ENCODE data around the gene DIAPH1.

Gene DIAPH1

DNA sequence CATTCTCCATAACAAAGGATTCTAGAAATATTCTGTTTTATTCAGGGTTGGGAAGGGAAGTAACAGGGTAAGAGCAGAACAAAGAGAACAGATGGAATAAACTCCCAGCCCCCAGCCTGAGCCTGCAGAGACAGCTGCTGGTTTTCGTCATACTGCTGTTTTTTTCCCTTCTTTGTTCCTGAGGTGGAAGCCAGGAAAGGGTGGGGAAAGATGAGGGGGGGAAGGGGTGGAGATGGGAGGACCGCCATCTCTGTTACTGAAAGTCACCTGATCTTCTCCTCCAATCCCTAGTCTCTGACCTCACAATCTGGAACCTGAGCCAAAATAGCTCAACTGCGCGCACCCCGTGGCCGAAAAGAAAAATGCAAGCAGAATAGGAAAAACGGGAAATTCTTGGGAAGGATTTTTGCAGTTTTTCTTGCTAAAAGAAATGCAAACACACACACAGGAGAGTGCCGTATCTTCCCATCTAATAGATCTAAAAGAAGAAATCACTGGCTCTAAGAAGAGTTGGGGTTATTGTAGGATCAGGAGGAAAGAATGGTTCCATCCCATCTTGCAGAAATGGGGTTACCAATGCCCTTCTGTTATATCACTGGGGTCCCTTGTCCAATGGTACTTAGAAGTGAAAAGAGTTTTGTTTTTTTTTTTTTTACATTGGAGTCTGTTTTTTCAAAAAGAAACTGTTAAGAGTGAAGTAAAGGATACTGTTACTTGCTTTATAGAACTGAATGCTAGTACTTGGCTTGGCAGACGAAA, 57.9 kb downstream of the DIAPH1 start:
- DNase-seq (ENCODE audit: low spot score), result peak; percentile 64

DNA sequence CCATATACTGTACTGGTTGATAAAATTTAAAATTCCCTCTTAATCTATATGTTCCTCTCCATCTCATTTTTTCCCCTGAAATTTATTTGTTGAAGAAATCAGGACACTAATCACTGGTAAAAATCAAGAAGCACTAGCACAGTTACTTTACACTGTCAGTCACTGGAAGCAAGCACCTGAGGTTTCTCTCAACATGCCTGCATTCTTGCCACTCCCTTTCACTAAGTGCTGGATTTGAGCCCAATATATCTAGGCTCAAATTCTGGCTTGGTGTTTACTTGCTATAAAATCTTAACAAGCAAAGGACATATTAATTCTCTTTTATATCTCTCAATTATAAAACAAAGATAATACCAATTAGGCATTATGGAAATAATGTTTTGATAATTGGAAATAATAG, 58.6 kb downstream of the DIAPH1 start:
- DNase-seq (ENCODE audit: low spot score), result no peak

DNA sequence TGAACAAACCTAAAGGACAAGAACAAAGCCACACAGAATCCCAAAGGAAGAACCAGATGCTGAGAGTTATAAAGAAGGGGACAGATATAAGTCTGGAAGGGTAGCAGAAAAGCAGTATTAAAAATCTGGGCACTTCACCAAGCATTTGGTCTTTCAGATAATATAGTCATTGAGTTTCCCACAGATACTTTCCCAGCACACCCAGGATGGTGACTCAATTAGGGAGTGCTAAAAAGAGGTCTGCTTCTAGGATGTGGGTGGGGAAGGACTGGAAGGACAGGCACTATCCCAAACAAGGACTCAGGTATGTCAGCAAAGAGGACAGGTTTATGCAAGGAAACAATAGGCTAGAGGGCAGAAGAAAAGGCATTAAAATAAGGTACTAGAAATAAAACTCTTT, 59.3 kb downstream of the DIAPH1 start:
- no peak for DNase-seq (ENCODE audit: low spot score)

DNA sequence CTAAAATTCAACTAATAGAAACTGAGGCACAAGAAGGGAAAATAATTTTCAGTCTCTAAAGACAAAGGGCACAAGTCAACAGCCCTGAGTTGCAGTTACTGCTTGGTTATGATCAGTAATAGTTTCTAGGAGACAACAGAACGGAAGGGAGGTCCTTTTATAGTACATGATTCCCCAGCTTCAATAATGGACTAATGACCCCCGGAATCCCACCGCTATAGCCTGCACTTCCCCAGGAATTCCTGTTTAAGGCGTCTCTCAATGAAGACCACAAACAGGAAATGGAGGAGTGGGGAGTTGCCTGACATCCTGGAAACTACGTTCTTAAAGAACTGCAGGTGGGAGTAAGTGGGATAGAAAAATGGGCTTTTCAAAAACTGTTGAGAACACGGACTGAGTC, 60.6 kb downstream of the DIAPH1 start:
- DNase-seq (ENCODE audit: low spot score), result no peak

DNA sequence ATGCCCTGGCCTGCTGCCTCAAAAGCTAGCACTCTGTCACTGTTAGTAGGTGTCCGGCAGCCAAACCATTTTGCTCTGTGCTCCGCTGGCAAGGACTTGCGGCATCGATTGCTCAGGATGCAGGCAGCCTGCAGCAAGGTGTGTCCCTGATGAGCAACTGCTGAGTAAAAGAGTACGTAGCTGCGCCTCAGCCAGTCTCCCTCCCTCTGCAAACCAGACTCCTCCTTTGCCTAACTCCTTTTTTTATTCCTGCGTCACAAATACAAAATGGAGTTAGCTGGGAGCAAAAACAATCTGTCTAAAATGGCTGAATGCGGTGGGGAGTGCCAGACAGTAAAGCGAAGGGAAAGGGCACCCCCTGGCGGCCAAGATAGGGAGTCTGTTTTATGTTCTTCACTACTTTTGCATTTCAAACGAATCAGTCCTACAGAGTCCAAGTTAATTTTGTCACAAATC, 61.1 kb downstream of the DIAPH1 start:
- peak; percentile 88 for DNase-seq (ENCODE audit: low spot score)

DNA sequence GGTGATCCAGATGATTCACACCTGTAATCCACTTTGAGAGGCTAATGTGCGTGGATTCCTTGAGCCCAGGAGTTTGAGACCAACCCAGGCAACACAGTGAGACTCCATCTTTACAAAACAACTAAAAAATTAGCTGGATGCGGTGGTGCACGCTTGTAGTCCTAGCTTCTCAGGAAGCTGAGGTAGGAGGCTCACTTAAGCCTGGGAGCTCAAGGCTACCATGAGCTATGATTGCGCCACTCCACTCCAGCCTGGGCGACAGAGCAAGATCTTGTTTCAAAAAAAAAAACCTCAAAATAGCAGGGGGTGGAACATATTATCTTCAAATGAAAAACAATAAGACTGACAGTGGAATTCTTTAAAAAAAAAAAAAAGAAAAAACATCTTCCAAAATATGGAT, 70.9 kb downstream of the DIAPH1 start:
- no peak for DNase-seq (ENCODE audit: low spot score)

DNA sequence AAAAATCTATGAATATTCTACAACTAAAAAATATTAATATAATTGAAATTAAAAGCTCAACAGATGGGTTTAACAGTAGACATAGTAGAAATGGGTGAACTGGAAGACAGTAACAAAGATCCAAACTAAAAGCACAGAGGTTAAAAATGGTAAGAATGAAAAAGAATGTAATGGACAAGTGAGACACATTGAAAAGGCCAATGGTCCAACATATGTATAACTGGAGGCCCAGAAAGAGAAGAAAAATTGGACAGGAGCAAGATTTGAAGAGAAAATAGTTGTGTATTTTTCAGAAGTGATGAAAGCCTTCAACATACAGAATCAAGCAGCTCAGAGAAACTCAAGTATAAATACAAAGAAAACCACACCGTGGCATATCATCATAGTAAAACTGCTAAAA, 71.3 kb downstream of the DIAPH1 start:
- DNase-seq (ENCODE audit: low spot score), result no peak

DNA sequence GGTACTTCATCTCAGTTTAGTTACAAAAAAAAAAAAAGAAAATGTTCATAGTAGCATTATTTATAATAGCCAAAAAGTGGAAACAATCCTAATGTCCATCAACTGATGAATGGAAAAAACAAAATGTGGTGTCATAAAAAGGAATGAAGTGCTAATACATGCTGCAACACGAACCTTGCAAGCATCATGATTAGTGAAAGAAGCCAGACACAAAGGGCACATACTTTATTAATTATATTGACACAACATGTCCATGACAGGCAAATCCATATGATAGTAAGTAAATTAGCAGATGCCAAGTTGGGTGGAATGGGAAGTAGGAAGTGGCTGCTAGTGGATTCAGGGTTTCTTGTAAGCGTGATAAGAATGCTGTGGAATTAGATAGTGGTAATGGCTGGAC, 75.7 kb downstream of the DIAPH1 start:
- no peak for DNase-seq (ENCODE audit: low spot score)

DNA sequence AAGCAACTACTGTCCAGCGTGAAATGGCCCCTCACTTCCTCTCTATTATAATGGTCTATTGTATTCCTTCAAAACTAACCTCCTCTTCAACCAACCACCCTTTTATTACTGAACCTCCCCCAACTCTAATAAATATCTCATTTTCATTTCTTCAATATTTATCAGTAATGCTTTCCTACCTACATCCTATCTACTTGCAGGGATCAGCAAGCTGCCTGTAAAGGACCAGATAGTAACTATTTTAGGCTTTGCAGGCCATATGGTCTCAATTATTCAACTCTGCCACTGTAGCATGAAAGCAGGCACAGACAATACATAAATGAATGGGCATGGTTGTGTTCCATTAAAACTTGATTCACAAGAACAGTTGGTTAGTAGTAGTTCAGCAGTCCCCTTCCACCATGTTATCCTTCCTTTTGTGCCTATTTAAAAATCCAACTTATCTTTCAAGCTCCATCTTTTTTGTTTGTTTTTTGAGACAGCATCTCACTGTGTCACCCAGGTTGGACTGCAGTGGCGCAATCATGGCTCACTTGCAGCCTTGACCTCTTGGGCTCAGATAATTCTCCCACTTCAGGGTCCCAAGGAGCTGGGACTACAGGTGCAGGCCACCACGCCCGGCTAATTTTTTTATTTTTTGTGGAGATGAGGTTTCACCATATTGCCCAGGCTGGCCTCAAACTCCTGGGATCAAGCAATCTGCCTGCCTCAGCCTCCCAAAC, 84.1 kb downstream of the DIAPH1 start:
- no peak for DNase-seq (ENCODE audit: low spot score)

DNA sequence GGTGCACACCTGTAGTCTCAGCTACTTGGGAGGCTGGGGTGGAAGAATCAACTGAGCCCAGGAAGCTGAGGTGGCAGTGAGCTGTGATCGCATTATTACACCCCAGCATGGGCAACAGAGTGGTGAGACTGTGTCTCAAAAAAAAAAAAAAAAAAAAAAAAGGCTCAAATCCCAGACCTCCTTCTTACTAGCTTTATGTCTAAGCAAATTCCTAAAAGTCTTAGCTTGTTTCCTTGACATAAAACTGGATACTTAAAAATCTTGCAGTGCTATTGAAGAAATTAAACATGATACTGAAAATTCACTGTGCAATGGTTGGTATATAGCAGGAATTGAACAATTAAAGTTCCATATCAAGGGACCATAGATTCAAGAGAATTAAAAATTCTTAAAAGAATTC, 84.9 kb downstream of the DIAPH1 start:
- DNase-seq (ENCODE audit: low spot score), result no peak

DNA sequence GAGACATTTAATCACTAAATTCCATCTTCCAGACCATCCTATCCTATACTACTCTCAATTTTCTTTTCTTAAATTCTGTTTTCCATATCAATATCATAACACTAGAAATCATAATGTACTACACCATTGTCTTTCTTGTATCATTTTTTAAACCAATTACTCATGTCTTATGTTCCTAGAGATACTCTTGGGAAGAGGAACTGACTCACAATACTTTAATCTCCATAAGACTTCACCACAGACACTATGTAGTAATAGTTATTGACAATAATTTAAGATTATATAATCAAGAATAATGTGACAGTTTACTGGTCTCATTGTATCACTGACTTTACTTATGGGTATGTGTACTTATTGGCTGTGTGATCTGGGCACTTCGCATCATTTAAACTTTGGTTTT, 86.1 kb downstream of the DIAPH1 start:
- DNase-seq (ENCODE audit: low spot score), result no peak

DNA sequence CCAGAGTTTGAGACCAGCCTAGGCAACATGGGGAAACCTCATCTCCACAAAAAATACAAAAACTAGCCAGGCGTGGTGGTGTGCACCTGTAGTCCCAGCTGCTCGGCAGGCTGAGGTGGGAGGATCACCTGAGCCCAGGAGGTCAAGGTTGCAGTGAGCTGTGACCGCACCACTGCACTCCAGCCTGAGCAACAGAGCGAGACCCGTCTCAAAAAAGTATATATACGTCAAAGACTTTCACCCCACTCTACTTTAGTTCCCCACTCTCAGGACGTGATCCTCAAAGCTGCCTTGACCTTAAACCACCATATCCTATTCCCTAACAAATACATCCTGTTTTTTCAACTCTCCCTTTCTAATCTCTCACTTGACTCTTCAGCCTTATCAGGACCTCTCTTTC, 88.9 kb downstream of the DIAPH1 start:
- DNase-seq (ENCODE audit: low spot score), result peak; percentile 35

DNA sequence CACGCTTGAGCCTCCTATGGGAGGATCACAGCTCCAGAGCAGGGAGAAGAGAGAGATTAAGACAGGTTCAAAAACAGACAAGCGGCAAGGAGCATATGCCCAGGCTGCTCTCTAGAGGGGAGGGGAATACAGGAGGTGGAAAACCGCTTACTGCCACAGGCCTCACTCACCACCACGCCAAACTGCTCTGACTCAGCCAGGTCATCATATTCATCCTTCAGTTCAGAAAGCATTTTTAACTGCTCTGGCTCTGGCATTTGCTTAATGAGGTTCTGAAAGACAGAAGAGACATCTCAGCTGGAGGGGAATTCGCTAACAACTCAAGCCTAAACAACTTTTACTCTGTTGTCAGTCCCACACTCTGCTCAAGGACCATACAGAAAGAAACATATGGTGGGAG, 89.8 kb downstream of the DIAPH1 start:
- peak; percentile 22 for DNase-seq (ENCODE audit: low spot score)

DNA sequence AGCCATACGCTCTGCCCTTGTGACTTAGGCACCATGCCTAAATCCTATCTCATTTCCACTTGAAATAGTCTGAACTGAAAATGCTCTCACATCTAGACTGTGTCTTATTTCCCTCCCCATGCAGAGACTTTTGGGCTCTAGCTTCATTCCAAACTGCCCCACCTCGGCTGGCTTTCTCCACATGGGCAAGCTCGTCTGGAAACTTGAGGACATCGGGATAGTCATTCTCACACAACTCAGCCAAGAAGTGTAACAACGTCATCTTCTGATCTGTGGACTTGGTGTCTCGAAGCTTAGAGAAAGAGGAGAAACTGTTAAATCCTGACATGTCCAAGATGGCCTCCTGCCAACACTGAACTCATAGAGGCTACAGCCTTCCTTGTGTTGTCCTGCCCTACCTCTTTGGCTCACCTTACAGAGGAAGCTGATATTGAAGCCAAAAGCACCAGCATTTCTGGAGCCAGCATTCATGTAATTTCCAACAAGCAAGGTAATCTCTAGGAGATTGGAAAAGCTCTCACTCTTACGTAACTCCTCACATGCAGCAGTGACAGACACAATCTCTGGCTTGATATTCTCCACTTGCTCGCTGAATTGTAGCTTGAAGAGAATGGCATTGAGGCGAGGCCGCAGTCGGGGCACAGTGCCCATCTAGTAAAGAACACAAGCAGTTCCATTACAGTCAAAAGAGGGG, 90.4 kb downstream of the DIAPH1 start:
- no peak for DNase-seq (ENCODE audit: low spot score)

DNA sequence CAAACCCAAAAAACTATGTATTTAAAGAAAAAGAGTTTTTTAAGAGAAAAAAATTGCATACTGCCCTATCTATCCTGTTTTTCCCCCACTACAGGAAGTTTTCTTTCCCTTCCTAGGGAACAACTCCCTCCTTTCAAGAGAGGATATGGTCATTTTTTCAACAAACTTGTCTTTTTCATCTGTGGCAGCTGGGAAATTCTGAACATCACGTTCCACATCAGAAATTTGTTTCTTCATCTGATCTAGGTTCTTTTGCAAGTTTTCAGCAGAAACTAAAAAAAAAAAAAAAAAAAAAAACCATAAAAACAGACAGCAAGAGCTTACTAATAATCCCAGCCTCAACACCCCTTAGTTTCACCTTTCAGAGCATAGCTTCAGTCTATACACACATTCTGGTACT, 91.4 kb downstream of the DIAPH1 start:
- no peak for DNase-seq (ENCODE audit: low spot score)

DNA sequence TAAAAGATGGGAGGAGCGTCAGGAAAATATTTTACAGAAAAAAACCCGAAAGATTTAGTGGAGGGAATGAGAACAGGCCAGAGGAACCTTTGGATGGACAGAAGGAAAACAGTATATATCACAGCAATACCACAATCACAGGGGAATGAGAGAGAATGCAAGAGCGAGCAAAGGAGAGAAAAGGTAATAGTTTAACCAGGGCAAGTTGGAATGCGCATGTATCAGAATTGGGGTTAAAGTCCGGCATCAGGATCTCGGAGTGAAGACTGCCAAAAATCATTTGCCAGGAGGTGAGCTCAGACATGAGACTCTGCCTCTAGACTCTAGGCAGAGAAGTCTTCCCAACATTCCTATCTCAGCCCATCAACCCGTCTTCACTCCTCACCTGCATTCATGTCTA, 93.1 kb downstream of the DIAPH1 start:
- DNase-seq (ENCODE audit: low spot score), result no peak

DNA sequence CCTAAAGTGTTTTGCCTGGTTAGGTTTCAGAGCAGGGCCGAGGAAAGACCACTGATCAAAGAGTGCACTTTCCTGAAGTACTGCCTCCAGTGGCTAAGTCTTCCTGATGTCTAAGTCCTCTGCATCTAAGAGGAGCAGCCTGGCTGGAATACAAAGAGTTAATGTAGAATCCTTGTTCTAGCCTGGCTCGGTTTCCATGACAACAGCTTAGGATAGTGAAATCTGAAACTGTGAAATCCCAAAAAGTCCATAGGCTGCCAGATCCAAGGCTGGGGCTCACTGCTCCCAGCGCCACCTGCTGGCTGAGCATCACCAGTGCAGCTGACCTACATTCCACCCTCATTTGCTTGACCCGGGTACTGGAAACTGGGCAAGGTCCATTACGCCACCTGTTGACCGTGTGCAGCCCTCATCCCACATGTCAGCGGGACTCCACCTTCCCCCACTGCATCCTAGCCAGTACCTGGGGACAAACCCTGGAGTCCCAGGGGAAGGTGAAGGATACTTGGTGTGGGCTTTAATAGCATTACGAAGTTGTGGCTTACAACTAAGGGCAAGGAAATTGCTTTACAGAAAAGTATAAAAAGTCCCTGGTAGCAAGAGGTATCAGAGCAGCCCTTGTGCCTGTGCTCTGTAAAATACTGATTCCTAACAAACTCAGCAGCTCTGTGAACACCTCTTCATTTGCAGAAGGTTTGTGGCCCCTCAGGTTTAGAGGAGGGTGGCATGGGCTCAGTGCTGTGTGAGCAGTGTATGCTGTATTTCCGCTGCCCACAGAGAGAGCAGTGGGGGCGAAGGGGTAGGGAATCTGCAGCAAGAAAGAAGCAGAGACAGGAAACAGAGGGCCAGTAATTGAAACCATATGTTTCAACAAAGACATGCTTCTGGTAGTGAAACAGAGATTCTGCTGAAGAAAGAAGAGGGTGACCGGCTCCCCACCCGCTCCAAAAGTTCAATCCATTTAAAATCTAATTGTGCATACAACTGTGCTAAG, 93.9 kb downstream of the DIAPH1 start:
- peak; percentile 77 for DNase-seq (ENCODE audit: low spot score)

DNA sequence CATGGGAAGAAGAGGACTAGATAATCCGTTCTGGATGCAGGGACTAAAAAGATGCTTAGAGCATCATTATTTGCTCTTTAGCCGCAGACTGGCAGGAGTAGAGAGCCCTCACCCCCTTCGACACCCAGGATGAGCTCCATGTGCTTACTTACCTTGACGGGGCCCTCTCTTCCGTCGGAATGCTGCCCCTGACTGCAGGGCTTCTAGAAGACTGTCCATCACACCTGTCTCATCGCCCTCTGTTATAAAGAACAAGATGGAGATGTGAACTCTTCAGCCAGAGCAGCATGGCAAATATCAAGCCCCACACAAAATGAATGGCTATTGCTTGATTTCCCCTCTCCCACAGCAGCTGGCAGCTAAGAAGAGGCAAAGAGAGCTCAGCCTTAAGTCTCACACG, 94.8 kb downstream of the DIAPH1 start:
- DNase-seq (ENCODE audit: low spot score), result no peak

DNA sequence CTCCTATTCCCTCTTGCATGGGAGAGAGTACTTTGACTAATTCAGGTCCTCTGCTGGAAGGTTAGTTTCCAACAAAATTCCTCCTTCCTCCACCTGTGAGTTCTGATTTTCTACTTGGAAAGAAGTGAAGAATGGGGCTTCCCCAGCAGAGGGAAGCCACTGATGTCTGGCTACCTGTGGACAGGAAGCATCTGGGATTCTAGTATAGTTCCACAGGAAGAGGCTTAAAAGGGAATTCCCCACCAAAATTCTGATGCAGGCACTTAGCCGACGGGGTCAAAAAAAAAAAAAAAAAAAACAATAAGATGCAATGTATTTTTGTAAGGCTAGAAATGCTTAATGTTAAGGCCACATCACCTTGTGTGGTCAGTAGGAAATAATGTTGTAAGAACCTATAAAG, 96.5 kb downstream of the DIAPH1 start:
- no peak for DNase-seq (ENCODE audit: low spot score)

DNA sequence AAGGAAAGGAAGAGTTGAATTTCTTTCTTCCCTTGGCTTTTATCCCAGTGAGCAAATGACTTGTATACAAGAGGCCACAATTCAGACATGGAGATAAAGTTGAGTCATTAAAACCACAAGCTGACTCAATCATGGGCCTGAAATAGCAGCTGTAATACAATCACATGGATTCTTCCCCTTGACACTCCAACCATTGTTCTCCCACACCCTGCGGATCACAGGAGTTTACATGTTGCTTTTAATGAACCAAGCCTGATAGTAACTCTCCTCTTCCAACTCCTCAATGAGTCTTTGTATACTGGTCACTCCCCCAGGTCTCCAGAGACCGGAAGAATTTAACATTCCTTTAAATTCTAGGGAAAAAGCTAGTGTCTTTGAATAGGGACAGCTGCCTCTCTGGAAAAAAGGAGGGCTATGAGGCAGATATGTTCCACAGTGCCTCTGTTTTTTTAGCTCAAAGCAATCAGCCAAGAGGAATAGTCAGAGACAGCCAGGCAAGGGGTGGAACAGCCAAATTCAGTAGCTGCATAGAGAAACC, 97.5 kb downstream of the DIAPH1 start:
- no peak for DNase-seq (ENCODE audit: low spot score)
